NCI-H146 treated with DMSO at 0.1 percent for 48 hours (cell line): ENCODE data around the gene RAG2.

ENCODE experiments used
- DNase-seq: peaks from one replicate; lab custom pipeline; 2025; ENCODE audit not compliant: unreplicated experiment; lab: John Stamatoyannopoulos, UW

Gene RAG2

DNA sequence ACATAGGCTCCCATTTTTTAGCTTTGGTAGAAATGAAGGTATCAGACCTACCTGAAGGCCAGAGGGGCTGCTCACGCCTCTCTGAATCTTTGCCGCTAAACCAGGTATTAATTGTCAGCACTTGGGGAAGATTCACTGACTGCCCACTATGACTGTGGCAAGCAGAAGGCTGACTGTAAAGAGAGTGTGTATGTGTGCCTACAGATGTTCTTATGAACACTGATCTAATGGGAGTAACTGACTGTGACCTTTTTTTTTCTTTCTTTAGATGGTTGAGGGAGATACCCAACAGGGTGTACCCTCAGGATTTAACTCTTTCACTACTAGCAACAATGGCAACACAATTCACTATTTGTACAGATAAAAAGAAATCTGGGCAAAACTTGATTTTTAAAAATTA, at the start of gene RAG2:
RAG2 (minus strand) TSS at position 186 of the 400 bp plus-strand sequence. CDS start 4,068 bp downstream, outside the sequence.
- no peak for DNase-seq

DNA sequence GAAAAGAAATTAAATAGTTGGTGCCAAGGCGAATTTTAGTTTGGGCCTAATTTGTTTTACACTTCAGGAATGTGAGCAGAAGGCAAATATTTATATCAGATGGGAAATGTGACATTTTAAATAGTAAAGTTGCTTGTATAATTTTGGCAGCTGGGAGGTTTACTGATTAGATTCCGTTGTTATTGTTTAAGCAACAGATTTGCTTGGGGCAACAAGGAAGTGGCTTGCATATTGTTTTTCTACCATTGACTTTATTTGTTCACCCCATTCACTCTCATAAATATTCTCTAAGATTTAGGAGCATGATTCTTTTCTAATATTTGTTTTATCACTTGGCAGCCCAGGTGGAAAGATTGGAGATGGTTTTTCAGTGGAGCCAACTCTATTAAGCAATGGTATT, 40.5 kb upstream of the RAG2 start:
- no peak for DNase-seq

DNA sequence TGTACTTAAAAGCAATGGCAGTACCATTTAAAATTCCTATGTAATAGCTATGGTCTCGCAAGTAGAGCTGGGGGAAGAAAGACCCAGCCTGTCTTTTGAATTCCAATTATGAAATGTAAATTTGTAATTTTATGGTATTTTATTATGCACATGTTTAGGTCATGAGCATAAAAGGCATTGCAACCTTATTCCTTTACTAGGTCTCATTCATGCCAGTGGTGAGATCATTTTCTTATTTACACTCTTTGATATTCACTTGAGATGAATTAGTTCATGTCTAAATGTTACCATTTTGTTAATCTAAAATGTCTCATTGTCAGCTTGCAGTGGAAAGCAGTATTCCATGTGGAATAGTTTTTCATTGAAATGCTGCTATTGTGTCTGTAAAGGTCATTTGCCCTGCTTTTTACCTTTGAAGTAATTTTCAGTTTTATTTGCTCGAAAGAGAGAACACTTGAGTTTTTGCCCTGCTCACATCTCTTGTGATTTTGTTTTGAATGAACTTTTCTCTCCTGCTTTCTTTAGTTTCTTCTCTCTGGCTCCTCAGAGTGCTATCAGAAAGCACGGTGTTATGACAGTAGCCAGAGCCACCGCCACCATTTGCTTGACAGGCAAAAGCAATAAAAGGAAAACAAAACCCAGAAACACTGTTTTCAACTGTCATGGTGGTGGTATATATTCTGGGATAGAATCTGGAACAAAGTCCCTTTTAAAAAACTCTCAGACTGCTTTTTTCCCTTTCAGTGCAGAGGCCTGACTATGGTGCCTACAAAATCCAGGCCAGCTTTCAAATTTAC, 37.2 kb upstream of the RAG2 start:
- no peak for DNase-seq

DNA sequence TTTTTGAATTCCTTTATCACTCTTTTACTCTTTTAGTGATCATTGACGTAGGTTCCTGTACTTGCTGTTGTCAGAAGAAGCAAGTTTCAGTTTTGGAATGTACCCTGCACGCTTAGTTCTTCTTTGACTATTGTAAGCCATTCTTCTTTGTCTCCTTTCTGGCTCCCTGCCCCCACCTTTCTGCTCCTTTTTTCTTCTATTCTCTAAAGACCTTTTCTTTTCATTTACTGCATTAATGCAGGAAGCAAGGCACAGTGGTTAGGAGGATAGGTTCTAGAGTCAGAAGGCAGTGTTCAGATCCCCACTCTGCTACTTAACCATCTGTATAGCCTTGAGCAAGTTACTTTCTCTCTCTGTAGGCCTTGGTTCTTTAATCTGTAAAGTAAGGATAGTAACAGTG, 33.7 kb upstream of the RAG2 start:
- DNase-seq, result no peak

DNA sequence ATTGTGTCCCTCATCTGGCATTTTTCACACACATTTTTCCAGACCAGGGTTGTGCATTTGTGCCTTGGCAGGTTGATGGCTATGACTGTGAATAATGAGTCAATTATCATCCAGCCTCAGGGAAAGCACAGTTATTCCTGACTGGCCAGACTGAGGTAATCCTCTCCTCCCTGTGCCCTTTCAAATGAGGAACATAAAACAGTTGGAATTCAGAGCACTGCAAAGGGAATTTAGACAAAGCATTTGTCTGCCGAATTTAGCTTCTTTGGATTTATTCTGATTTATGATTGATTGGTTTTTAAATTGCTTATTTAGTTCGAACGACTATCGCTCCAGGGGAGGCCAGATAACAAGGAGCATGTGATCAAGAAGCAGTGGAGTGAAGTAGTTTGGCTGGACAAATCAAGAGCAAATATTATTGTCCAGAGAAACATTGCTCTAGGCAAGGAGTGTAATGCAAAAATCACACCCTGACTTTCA, 30.8 kb upstream of the RAG2 start:
- DNase-seq, result no peak

DNA sequence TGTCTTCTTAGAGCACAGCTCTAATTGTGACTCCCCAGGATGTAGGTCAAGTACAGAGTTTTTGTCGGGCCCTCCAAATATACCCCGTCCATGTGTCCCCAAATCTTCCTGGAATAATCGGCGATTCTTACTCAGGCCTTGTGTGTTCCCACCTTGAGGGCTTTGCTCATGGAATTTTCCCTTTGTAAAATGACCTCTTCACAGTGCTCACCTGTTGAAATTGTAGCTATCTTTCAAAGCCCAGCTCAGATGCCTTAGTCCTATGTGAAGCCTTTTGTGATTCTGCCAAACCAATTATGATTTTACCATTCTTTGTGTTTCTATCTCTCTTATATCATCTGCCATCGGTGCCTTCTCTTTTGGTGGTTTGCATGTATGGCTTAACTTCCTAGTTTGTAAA, 30.1 kb upstream of the RAG2 start:
- no peak for DNase-seq

DNA sequence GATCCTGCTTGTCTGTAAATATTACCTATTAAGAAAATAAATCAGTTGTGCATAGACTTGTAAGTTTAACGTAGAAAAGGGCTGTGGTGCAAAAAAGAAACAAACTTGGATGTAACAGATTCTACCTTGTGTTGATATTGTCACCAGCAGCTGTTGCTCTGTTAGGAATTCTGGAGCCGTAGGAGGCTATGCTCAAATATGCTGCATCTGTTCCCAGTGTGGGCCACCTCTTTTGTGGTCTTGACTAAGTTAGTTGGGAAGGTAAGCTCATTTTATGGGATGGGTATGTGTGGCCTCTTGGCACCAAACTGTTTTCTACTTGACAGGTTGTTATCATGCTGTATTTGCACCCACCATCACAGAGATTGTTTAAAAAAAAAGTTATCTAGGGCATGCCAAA, 29.4 kb upstream of the RAG2 start:
- DNase-seq, result no peak

DNA sequence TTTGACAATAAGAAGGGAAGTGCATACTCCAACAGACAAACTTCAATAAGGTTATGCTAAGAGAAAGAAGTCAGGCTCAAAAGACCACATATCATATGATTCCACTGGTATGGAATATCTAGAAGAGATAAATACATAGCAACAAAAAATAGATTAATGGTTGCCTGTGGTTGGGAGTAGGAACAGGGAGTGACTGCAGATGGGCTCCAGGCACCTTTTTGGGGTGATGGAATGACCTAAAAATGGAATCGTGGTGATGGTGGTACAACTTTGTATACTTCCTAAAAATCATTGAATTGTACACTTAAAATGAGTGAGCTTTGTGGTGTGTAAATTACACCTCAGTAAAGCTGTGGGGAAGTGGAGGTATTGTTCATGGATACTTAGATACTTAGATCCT, 29.0 kb upstream of the RAG2 start:
- DNase-seq, result no peak

DNA sequence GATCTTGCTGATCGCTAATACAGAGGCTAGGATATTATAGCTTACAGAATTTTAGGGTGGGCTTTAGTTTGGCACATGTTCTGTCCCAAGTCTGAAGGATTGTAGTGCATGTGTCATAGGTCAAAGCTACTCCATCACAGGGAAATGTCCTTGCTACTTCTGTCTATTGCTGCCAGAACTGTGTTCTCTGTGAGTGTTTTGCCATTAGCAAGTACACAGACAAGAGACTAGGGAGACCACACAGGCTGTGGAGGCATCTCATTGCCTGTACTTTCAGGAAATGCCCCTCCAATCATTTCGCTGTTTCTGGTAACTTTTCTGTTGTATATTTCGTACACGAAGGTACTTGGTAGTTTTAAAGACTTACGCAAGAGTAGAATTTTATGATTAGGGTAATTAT, 25.5 kb upstream of the RAG2 start:
- no peak for DNase-seq

DNA sequence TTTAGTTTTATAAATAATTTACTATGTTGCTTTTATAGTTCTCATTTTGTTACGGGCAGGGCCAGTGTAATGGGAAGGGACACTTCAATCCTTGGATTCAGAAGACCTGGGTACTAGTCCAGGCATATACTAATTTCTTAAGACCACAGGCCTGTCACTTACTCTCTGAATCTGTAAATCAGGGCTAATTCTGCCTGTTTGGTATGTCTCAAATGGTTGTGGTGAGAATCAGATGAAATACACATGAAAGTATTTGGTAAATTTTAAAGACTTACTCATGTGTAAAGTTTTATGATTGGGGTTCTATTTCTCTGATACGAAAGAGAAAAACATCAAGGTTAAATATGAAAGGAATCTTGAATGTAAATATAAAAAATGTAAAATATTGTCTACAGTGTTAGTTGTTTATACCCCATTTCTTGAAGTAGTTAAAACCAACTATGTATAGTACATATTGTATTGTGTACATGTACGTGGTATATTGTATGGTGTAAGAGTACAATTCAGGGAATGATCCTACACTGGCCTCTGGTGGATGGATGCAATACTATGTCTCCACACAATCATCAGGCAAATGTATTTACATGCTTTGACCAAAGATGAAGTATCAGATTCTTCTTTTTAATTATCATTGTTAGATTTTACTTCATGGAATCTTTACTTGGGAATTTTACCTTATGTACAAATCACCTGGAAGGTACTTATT, 24.5 kb upstream of the RAG2 start:
- DNase-seq, result no peak

DNA sequence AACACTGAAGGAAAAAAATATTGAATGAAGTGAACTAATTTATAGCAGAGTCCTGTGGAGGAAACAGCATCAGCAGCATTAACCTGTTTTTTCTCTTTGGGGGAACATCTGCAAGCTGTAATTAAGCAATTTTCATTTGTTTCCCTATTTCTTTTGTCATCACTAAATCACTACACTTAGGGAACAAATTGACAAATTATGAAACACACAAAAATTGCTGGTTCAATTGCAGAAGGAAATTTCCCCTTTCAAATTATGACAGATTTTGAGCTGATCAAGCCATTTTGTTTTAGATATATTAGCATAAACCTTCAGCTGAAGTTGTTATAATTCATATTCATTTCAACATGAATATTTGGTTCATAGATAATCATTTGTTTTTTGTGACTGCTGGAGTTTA, 22.2 kb upstream of the RAG2 start:
- no peak for DNase-seq

DNA sequence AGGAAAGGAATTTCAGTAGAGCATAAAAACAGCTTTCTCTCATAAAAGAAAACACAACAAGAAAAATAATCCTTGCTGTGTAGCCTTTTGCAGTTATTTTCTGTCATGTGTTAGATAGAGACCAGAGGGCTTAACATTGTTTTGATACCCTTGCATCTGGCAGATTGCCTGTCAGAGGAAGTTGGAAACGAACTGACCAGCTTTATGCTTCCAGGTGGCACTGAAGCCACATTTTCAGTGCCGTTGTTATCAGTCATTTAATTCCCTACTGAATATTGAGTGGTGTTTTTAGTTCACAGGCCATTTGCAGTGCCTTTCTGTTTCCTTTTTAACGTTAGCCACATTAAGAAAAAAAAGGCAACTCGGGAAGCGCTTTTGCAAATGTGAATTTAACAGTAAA, 21.5 kb upstream of the RAG2 start:
- no peak for DNase-seq

DNA sequence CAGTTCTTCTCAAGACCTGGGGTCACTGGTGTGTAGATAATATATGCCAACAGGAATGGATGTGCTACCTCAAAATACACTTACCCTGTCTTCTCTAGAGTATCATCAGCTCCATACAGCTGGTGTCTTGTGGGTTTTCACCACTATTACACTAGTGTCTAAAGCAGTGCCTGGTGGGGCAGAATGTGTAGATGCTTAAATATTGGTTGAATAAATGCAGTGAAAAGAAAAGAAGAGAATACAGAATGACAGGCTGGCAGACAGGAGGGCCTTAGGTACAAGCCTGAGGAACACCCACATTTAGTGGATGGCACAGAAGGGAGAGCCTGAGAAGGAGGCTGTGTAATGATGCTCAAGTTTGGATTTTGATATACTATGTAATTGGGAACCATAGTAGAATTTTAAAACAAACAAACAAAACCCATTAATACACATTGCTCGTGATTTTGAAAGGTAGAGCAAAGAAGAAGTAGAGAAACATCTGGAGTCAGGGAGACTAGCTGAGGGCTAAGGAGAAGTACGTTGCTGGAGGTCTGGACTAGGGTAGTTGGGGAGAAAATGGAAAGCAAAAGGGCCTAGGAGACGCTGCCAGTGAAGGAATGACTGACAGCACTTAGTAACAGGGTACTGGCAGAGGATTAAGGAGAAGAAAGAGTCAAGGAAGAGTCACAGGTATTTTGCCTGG, 20.5 kb upstream of the RAG2 start:
- no peak for DNase-seq

DNA sequence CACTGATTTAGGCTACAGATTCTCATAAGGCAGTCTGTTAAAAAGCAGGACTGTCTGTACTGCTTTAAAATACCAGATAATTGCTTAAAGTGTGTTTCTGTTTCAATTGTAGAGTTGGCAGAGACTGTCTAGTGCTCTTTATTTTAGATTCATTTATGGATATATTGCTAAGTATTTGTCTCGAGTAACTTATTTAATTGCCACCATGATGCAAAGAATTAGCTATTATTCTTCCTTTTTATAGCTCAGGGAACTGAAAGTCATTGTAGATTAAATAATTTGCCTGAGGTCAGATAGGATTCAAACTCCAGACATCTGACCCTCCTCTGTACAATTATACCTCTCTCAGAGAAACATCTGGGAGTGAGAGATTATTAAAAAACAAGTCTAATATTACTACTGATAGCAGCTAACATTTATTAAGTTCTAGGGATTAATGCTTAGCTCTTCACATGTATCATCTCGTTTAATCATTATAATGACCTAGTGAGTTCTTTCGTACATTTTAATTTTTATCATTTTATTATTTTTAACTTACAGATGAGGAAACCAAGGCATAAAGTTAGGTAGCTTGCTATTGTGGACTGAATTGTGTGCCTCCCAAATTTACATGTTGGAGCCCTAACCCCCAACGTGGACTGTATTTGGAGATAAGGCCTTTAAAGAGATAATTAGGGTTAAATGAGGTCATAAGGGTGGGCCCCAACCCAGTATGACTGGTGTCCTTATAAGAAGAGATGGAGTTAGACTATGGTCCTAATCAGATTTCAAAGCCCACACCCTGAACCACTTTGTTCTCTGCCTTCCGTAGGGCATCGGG, 19.7 kb upstream of the RAG2 start:
- no peak for DNase-seq

DNA sequence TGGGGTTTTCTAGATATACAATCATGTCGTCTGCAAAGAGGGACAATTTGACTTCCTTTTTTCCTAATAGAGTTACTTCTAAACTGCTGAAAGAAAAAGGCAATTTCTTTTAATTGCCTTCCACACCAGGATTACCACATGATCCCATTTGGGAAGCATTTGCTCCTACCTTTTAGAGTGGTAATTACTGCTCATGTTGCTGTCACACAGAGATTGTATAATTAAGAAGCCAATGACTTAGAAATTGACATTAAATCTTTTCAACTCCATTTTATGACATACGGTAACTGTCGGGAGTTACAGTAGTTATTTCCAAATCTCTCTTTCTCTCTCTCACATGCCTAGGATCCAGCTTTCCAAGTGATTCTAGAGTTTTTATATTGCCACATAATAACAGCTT, 17.8 kb upstream of the RAG2 start:
- no peak for DNase-seq

DNA sequence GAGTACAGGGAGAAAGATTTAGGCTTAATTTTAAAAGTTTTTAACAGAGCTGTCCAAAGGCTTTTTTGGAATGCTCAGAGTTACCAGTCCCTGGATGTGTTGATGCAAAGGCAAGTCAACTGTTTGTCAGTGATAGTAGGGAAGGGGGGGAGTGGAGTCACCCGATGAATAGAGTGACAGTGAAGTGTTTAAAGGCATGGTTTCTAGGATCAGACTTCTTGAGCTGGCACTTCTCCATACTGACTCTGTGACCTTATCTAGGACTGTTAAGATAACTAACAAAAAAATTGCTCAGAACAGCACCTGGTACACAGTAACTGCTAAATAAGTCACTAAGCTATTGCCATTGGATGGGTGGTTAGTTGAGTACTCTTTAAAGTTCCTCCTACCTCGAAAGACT, 11.3 kb upstream of the RAG2 start:
- no peak for DNase-seq

DNA sequence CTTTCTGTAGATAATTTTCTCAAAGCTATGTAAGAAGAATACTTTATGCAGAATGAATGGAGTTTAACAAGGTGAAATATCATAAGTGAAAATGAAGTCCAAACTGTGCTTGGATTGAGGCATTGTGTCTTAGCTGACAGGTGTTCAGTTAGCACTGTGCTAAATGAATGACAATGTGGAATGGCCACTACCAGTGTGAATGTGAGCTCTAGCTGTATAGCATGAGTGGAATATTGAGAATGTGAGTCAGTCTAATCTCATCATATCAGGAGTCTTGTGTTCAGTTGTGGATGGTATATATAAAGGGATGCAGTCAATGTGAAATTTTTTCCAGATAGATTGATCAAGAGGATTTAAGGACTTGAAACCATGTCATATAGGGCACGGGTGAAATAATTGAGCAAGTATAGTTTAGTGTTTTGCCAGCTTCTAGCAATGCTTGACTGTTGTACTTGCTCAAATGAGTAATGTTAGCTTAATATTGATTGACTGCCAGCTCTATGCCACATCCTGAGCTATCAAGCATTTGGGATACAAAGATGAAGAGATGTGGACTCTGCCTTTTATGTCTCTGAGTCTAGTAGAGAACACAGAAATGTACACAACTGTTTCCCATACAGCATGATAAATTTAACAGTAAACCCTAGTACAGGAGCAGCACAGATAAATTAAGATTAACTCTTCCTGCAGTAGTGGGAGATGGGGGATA, 10.6 kb upstream of the RAG2 start:
- no peak for DNase-seq

DNA sequence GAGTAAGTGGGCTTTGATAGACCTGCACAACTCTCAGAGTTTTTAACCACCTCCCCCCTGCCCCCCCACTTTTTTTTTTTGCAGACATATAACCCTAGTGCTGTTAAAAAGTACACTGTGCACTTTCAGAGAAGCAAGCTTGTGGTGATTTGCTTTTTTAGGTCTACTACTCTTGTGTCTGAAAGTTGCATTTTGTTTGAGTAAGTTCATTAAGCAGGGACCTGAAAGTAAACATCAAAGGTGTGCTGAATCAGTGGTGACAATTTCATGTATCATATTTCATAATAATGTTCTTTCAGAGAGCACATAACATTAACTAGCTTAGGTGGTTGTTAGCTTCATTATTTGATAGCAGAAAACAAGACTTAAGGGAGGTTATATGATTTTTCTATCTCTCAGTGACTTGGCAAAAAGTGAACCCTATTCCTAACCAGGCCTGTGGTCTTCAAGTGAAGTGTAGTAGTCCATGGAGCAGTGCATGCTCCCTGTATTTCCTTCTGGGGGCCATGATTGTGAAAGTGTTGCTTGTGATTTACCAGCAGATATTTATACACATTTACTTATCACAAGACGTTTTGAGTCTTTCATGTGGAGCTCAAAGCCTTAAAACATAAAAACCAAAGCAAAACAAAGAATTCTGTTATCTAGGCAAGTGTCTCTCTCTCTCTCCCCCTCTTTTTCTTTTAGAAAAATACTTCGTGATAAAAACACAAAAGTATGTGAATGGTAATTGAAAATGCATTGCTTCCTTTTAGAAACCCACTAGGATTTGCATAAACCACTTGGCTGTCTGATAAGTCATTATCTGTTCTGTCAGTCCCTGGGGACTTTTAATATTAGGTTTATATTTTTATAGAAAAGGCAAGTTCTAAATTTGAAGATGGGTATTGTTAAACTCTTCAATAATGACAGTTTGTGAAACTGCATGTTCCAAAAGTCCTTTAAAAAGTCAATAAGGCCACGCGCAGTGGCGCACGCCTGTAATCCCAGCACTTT, 7.5 kb upstream of the RAG2 start:
- DNase-seq, result no peak

DNA sequence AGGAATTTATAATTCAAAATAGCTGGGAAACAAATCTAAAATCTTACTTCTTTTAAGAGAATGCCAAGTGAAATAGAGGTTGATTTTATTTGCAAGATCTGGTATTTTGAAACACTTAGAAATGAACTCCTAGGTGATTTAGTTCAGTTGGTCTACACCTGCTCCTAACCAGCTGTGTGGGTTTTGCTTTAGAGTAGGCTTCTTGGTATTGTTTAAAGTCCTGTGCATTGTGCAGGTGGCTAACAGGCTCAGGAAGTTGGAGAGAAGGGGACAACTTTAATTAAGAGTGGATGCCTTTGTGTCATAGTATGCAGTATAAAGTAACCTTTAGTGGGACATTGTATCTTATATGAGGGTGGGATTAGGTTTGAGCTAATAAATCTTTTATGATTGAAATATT, 4.1 kb upstream of the RAG2 start:
- no peak for DNase-seq
